ENCODE measurements around the gene POU2AF1. TPM values are rescaled to one million over a fixed set of nuclear protein-coding genes. Genes with fewer than 3 reads are reported as not detected.

POU2AF1 gene
- total and polyA plus RNA-seq, 12 donors = 0.03 to 1.7 (median 0.55) TPM; not detected in 6

- Histone ChIP-seq H3K4me3 (no peak overlapping the region), H3K27ac (no peak overlapping the region), H3K27me3 (no peaks in the 10 kb centered on the region), H3K4me1 (replicated peaks in 1 of 2) (no peaks in the 10 kb centered on the region), H3K9me3 (replicated peaks in 1 of 3) (no peaks in the 10 kb centered on the region), H3K36me3 (replicated peaks in 1 of 2) (no peaks in the 10 kb centered on the region)
- intact Hi-C loops (cut with DNase I) = no loop called here
- WGBS, 4 donors = 72 to 77% (median 74%) methylated on average over 1 of the region's 1 CpG
- TF ChIP-seq POLR2A (IDR thresholded peaks at IDR 0.05) = no peak
- TF ChIP-seq CTCF (IDR thresholded peaks at IDR 0.05) = no peak
- DNase-seq = no peak
These were observed 30.8 kb upstream of the POU2AF1 start for GRCh38 chr11:111409915-111410314.

GRCh38 chr11:111408789-111409727 is 30.0 kb upstream of the POU2AF1 start:
- Histone ChIP-seq H3K27ac (no peak overlapping the region), H3K4me1 (replicated peaks in 1 of 2) (no peaks in the 10 kb centered on the region), H3K36me3 (replicated peaks in 1 of 2) (no peaks in the 10 kb centered on the region), H3K9me3 (replicated peaks in 1 of 3) (no peaks in the 10 kb centered on the region), H3K27me3 (no peaks in the 10 kb centered on the region), H3K4me3 (no peak overlapping the region)
- intact Hi-C loops (cut with DNase I) = no loop called here
- no peak for DNase-seq
- WGBS, 4 donors = 73 to 79% (median 77%) methylated on average over 6 of the region's 6 CpGs
- TF ChIP-seq POLR2A (IDR thresholded peaks at IDR 0.05) (no peak), CTCF (IDR thresholded peaks at IDR 0.05) (no peak)

- H3K27ac ChIP-seq = no peak overlapping the region
- H3K9me3 ChIP-seq (replicated peaks in 1 of 3) = no peaks in the 10 kb centered on the region
- WGBS, 4 donors = 91 to 95% (median 93%) methylated on average over 2 of the region's 2 CpGs
- no peaks in the 10 kb centered on the region for H3K4me1 ChIP-seq (replicated peaks in 1 of 2)
- no peak for DNase-seq
- H3K36me3 ChIP-seq (replicated peaks in 1 of 2) = no peaks in the 10 kb centered on the region
- intact Hi-C loops (cut with DNase I) = no loop called here
- TF ChIP-seq CTCF (IDR thresholded peaks at IDR 0.05) (no peak), POLR2A (IDR thresholded peaks at IDR 0.05) (no peak)
- no peak overlapping the region for H3K4me3 ChIP-seq
- no peaks in the 10 kb centered on the region for H3K27me3 ChIP-seq
These were observed 28.6 kb upstream of the POU2AF1 start for GRCh38 chr11:111407652-111408051.

- Histone ChIP-seq H3K4me3 (no peak overlapping the region), H3K4me1 (replicated peaks in 1 of 2) (no peaks in the 10 kb centered on the region), H3K27ac (no peak overlapping the region), H3K9me3 (replicated peaks in 1 of 3) (no peaks in the 10 kb centered on the region), H3K36me3 (replicated peaks in 1 of 2) (no peaks in the 10 kb centered on the region), H3K27me3 (no peaks in the 10 kb centered on the region)
- intact Hi-C loops (cut with DNase I) = no loop called here
- TF ChIP-seq CTCF (IDR thresholded peaks at IDR 0.05) = no peak
- no peak for TF ChIP-seq POLR2A (IDR thresholded peaks at IDR 0.05)
- DNase-seq = no peak
- WGBS, 4 donors = 36 to 82% (median 58%) methylated on average over 1 of the region's 1 CpG
These were observed 27.5 kb upstream of the POU2AF1 start for GRCh38 chr11:111406589-111406988.

Data from adrenal gland (tissue), 12 donors.